CD4-positive, alpha-beta T cell treated with Interleukin-17A for 4 hours (primary cell): ENCODE results near the gene TMEM205.
"Not testable (repeated sequence)": the region's sequence is repeated elsewhere in the genome, so short reads cannot be mapped to it uniquely, and the experiment has no call there.

Experiments
- DNase-seq: peaks from one replicate; pipeline ENCODE4 v3.0.0-alpha.2; 2020; ENCODE audit warnings: mixed read lengths

The TMEM205 gene

DNA sequence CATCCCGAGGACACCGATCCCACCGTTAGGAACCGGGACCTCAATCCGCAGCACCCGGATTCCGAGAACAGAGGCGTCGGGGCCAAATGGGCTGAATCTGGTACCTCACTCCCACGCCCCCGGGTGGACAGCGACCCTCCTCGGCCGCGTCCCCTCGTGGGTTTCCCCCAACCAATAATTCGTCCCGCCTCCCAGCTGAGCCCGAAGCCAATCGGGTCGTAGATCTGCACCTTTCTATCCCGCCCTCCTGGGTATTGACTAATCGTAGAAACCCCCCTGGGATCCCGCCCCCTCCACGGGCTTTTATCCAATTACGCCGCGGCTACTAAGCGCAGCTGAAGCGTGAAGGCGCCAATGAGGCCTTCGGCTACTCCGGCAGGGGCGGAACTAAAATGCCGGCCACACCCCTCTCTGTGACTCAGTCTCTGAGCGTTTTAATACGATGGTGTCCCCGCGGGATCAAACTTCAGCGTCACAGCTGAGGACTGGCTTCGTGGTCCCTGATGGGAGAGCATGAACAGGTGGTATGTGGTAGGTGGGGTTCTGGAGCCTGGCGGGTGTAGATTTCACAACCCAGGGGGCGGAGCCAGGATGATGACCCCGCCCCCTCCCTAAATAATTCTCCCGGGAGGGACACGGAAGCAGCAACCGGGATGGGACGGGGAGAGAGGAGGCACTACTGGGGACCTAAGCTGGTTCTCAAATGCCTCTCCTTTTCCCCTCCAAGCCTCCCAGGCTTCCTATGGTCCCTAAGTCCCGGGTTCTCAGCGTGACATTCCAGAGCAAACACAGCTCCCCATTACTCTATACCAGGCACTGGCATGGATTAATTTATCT is at the start of gene TMEM205, which contains the start of gene CCDC159:
Gene TMEM205, minus strand, starts transcription at position 165 of the 837 bp plus-strand sequence. CDS start 649 bp downstream, outside the sequence.
Gene CCDC159, plus strand, starts transcription at position 416 of the 837 bp plus-strand sequence. Its CDS starts 88 bp downstream, at position 504.
- peak; percentile 99 for DNase-seq

DNA sequence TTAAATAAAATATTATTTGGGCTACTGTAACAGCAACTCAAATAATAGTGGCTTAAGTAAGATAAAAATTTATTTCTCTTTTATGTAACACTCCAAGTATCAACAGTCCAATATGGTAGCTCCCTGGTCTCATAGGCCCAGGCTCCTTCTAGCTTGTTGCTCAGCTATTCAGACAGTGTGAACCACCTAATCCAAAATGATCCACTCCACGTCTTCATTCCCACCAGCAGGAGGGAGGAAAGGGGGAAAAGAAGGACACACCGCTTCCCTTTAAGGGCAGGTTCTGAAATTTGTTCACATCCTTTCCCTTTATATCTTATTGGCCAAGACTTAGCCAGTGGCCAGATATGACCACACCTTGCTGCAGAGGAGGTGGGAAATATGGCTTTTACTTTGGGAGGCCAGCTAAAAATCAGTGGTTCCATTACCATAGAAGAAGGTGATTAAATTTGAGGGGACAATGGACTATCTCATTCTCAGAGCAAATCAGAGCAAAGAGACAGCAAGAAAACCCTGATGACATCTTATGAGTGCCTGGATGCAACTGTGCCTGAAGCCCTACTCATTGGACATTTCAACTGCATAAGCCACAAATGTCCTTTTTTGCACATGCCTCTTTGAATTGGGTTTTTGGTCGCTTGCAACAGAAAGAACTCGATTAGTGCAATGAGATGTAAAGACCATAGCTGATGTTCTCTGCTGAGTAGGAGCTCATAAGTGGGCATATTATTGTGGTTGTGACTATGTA is 45.0 kb upstream of the TMEM205 start:
- no peak for DNase-seq

DNA sequence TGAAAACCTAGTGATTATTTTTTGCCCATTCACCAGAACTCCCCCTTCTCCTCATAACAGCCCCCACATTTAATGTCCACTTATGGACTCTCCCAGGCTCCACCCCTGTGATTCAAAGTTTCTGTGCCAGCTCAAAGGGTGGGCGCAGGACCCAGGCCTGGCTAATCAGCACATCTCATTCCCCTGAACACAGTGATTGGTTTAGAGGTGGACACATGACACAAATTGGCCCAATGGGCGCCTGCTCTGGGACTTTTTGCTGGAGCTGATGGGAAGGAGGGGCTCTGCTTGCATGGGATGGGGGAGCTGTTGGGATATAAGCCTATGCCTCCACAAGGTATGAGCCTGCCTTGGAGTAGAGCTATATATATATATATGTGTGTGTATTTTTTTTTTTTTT is 44.3 kb upstream of the TMEM205 start:
- no peak for DNase-seq

DNA sequence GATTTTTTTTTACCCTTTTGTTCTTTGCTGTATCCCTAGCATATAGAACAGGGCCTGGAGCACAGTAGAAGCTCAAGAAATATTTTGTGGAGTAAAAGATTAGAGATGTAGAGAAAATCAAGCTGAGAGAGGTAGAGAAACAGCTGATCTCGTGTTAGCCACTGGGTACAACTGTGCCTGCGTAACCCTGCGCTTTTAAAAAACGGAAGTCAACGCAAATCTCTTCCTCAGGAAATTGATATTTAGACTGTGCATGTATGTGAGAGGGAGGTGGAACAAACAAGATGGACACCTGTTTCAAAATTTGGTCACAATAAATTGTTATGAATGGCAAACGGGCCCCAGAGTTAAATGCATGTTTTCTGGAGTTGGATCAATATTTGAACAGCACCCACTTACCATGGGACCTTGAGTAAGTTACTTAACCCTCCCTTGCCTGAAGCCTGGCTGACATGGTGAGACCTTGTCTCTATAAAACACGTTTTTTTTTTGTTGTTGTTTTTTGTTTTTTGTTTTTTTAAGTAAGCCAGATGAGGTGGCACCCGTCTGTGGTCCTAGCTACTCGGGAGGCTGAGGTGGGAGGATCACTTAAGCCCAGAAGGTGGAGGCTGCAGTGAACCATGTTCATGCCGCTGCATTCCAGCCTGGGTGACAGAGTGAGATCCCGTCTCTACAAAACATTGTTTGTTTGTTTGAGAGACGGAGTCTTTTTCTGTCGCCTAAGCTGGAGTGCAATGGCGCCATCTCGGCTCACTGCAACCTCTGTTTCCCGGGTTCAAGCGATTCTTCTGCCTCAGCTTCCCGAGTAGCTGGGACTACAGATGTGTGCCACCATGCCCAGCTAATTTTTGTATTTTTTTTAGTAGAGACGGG is 41.3 kb upstream of the TMEM205 start:
- no peak for DNase-seq

DNA sequence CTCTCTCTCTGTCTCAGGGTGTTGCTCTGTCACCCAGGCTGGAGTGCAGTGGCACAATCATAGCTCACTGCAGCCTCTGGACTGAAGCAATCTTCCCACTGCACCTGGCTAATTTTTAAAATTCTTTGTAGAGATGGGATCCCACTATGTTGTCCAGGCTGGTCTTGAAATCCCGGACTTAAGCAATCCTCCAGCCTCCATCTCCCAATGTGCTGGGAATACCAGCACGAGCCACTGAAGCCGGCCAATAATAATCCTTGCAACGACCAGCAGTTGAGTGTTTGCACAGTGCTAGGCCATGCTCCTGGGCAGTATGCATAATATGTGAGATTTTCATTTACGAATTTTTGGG is 38.7 kb upstream of the TMEM205 start:
- DNase-seq = no peak

DNA sequence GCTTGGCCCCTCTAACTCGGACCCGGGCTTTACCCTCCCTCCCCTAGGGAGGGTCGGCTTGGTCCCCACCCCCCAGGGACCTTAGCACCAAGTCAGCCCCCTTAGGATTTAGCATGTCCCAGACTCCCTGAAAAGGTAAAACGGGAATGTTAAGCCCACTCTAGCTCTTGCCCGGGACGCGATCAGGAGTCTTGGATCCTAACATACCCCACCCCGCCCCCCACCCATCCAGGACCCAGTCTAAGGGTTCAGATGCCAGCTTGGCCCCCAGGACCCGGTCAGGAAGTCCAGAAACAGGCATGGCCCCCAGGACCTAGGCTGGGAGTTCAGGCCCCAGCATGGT is 37.6 kb upstream of the TMEM205 start:
- no peak for DNase-seq

DNA sequence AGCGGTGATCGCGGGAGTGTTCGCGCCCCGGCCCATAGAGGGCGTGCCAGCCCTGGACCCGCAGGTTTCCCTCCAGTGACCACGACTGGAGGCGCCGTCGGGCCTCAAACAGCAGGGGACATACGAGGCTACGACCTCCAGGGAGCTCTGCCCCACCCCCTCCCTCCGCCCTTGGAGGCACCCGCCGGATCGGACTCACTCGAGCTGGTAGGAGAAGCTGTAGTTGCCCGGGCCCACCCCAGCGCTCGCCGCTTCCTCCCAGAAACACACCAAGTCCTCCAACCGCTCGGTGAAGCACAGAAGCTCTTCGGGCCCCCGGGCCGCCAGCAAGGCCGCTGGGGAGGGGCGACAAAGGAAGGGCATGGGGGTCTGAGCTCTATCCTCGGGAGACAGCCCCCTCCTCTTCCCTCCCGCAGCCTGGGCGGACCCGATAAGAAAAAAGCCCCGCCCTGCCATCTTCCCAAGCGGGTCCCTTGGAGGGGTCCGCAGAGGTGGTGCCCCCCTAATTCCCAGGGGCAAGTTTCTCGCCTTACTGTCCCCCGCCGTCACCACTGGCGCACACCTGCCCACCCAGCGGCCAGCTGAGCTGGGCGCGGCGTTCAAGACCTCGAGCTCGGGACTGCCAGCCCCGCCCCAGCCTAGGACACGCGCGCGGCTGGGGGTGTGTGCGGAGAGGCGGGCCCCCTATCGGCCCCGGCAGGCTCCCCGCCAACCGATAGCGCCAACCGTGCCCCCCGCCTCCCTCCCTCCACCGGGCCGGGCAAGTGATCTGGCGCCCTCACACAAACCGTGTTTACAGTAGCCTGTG is 37.0 kb upstream of the TMEM205 start:
- peak; percentile 48 for DNase-seq

DNA sequence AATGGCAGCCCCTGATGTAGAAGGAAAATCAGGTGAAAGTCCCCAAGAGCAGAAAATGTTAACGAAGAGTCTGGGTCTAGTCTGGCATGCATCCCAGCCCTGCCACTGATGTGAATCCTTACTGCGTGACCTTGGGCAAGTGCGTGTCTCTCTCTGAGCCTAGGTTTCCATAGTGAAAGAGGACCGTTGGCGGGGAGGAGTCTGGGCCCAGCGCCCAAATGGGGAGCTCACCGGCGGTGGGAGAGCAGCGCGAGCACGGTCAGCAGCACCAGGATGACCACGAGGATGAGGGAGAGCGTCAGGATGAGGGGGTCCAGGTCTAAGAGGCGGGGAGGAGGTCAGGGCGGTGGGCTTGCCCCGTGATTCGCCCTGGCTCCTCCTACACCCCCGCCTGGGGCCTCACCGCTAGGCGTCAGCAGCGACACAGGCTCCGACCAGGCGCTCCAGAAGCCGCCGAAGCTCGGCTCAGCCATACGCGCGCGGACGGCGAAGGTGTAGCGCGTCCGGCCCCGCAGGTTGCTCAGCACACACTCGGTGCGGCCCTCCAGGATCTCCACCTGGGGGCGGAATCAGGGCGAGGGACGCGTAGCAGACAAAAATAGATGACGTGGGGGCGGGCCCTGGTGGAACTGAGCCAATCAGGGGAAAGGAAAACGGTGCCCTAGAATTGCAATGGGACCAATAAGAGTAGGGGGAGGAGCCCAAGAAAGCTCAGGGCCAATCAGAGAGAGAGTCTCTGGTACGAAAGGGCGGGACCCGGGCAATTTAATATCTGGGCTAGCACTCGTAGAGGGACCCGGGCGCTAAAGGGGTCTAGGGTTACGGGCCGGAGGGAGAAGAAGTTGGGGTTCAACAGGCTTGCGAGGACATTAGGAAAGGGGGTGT is 34.8 kb upstream of the TMEM205 start:
- DNase-seq = peak; percentile 98

DNA sequence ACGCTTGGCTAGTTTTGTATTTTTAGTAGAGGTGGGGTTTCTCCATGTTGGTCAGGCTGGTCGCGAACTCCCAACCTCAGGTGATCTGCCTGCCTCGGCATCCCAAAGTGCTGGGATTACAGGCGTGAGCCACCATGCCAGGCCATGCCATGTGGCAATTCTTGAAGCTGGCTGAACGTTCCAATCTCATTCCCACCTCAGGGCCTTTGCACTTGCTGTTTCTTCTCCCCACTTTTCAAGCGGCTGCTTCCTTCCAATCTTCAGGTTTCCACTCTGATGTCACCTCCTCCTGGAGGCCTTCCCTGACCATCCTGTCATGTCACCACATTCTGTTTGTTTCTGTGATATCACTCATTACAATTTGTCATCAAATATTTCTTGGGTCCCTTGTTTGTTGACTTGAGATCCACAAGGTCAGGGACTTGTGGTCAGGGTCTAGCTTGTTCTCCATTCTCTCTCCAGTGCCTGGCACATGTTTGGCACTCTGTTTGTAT is 33.8 kb upstream of the TMEM205 start:
- DNase-seq = no peak

DNA sequence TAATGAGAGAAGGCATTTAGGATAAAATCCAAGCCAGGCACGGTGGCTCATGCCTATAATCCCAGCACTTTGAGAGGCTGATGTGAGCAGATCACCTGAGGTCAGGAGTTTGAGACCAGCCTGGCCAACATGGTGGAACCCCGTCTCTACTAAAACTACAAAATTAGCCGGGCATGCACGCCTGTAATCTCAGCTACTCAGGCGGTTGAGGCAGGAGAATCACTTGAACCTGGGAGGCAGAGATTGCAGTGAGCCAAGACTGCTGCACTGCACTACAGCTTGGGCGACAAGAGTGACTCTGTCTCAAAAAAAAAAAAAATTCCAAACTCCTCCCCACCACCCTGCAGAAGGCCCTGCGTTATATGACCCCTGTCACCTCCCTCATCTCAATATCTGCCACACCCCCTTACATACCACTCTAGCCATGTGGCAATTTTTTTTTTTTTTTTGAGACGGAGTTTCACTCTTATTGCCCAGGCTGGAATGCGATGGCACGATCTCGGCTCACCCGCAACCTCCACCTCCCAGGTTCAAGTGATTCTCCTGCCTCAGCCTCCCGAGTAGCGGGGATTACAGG is 33.3 kb upstream of the TMEM205 start:
- not testable (repeated sequence) for DNase-seq

DNA sequence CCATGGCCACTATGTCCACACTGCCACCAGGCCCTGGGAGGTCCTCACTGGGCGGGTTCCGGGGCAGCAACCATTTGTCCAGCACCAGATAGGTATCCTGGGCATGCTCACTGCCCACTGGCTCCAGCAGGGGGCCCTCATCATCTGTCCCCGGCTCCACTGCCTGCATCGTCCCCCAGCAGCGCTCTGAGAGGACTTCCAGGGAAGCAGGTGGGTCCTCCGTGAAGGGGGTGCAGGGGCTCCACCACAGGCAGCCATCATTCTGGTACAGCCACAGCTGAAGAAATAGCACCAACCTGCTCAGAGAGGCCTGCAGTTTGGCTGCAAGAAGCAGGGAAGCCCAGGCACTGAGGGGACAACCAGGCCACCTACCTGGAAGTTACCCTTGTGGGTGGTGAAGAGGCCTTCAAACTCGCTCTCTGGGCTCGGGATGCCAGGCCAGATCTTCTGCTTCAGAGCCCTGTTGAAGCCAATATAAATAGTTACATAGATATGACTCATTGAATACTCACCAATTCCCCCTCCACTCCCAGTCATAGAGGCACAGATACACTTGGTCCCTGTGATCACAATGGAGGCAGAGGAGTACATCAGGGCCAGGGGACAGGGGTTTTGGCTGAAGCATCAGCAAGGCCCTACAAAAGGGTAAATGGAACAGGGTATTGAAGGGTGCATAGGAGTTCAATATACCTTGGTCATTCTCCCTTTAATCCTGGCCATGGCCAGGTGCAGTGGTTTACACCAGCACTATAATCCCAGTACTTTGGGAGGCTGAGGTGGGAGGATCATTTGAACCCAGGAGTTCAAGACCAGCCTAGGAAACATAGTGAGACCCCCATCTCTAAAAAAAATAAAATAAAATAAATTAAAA is 32.5 kb upstream of the TMEM205 start:
- peak; percentile 23 for DNase-seq

DNA sequence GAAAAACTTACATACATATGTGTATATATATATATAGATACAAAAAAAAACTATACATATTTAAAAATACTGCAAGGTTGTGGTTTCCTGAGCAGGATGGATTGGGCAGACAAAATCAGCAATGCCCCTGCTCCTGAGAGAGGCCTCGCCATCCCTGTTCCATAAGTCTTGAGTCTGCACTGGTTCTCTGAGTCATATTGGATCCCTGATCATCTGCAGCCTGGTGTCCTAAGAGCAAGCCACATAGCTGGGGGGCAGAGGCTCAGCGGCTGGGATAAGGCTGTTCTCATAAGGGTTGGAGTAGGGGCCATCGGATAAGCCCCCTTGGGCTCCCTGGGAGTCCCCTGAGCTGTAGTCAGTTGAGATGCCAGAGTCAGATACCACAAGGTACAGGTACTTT is 31.7 kb upstream of the TMEM205 start:
- no peak for DNase-seq

DNA sequence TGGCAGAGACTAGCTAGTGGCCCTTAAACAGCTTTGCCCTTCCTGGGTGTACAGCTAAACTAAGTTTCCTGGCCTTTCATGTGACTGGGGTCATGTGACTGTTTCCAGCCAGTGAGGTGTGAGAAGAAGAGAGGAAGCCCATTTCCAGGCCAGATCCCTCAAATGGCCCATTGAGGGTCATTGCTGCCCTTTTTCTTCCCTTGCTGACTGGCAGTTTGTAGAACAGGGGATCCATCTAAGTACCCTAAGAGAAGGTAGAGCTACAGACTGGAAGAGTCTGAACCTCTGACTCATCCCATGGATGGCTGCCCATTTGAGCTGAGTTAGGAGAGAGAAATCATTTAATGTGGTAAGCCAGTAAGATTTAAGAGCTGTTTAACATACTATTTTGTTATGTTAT is 31.2 kb upstream of the TMEM205 start:
- DNase-seq = peak; percentile 50

DNA sequence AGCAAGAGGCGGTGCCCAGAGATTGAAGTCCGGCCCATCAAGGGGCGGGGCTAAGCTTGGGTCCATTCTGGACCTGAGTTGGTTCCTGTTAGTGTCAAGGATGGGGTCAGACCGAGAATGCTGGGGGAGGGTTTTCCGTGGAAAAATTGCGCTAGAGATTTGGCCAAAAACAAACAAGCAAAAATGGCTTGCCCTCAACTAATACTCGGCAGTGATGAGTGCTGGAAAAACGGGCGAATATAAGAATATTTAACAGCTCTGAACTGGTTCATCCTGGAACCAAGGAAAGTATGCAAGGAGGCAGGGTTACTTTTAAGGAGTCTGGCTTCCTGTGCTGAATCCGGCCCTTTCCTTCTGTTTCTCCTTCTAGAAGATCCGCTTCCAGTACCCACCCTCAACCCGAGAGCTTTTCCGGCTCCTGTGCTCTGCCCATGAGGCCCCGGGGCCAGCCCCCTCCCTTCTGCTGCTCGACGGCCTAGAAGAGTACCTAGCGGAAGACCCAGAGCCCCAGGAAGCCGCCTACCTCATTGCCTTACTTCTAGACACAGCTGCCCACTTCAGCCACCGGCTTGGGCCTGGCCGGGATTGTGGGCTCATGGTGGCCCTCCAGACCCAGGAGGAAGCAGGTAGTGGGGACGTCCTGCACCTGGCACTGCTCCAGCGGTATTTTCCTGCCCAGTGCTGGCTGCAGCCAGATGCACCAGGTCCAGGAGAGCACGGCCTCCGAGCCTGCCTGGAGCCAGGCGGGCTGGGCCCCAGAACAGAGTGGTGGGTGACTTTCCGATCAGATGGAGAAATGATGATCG is 29.3 kb upstream of the TMEM205 start:
- DNase-seq = peak; percentile 83

DNA sequence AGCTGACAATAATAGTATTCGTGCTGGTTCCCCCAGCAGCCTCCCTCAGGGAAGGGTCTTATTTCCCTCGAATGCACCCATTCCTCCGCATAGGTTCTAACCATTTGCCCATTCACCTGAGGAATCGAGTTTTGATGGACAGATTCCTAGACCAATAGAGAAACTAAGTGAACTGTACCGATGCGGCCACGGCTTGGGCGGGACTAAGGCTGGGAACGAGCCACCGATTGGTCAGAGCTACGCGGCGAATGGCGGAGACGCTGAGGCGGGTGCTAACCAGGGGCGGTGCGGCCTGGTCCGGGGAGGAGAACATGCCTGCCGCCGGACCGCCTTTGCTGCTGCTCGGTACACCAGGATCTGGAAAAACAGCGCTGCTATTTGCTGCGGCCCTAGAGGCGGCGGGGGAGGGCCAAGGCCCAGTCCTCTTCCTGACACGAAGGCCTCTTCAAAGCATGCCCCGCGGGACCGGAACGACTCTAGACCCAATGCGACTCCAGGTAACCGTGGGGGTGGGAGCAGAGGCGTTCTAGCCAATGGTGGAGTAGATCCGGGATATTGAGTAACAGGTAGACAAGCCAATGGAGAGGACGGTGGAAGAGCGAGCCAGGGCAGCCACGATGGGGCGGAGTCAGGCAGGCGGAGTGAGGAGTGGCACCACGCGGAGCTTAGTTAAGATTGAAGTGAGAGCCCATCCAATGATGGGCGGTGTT is 28.5 kb upstream of the TMEM205 start, which contains the start of gene SWSAP1:
Gene SWSAP1, plus strand, starts transcription at position 234 of the 710 bp plus-strand sequence. Its CDS starts 15 bp downstream, at position 249.
- peak; percentile 97 for DNase-seq

DNA sequence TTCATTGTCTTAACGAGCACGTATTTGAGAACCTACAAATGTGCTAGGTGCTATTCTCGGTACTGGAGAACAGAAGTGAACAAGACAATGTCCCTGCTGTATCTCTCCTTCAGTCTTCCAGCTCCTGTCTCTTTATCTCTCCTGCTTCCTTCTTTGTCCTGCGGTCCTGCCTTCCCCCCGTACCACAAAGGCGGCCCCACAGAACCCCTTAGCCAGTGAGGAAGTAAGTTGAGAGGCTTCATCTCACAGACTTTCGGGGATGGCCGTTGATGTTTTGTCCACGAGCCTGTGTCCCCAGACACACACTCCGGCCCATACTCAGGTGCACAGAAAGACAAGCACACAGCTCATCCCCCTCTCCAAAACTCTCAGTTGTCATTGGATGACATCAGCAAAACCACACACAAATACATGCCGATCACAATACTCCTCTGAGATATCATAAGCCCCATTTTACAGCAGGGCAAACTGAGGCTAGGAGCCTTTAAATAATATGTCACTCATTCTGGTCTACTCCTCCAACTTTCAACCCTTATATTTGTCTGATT is 27.9 kb upstream of the TMEM205 start:
- DNase-seq = no peak

DNA sequence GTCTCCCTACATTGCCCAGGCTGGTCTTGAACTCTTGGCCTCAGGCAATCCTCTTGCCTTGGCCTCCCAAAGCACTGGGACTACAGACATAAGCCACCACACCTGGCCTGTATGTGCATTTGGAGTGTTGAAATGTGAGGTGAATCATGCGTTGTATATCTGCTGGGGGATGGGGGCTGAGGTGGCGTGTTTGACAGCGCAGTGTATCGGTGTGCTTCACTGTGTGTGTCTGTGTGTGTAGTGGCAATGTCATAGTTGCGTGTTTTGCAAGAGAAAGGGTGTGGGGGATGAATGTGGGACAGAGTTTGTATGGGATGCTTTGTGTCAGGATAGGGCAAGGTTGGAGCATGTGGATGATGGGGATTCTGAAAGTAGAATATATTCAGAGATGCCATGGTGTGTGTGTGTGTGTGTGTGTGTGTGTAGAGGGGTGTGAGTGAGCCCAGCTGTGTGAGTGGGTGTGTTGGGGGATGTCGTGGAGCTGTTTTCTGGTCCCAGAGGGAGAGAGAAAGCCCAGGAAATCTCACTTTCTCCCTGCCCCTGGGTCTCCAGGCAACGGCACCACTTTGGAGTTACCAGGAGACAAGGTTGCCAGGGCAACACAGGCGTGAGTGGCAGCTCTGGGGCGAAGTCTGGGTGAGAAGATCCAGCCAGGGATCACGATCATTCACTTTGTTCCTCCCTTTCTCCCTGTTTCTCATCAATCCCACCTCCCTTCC is 27.3 kb upstream of the TMEM205 start:
- DNase-seq = no peak
